Activated gamma-delta T cell treated with Interleukin-2 at 50 U/mL for 16 hours (primary cell): Measurements from ENCODE around the gene RAE1.
"Not testable (repeated sequence)": the region's sequence is repeated elsewhere in the genome, so short reads cannot be mapped to it uniquely, and the experiment has no call there.

Experiments
- DNase-seq: peaks from one replicate; pipeline ENCODE4 v3.0.0-alpha.2; 2020

RAE1 gene

GRCh38 chr20:57417051-57417689, 66.1 kb downstream of the RAE1 start:
- DNase-seq = no peak

- DNase-seq = no peak
These were observed 67.0 kb downstream of the RAE1 start for GRCh38 chr20:57417830-57418780.

- not testable (repeated sequence) for DNase-seq
These were observed 68.4 kb downstream of the RAE1 start for GRCh38 chr20:57419479-57419878.

- DNase-seq = no peak
These were observed 69.7 kb downstream of the RAE1 start for GRCh38 chr20:57420571-57421252.

- no peak for DNase-seq
These were observed 70.5 kb downstream of the RAE1 start for GRCh38 chr20:57421253-57422220.

GRCh38 chr20:57422254-57422653, 71.2 kb downstream of the RAE1 start:
- DNase-seq = no peak

- no peak for DNase-seq
These were observed 74.3 kb downstream of the RAE1 start for GRCh38 chr20:57425150-57426013.

- DNase-seq = no peak
These were observed 75.2 kb downstream of the RAE1 start for GRCh38 chr20:57426271-57426689.

GRCh38 chr20:57426831-57427230, 75.8 kb downstream of the RAE1 start:
- no peak for DNase-seq

- DNase-seq = no peak
These were observed 77.5 kb downstream of the RAE1 start for GRCh38 chr20:57428324-57429158.
